ENCODE data around the gene ANKH. TPM values are rescaled to one million over a fixed set of nuclear protein-coding genes. Genes with fewer than 3 reads are reported as not detected.

Gene ANKH
- total and polyA plus RNA-seq, 2 of the 13 experiments (the other 11 are each of a cell fraction or from before 2014, with no cell fraction given): 25.0 to 36.0 TPM

GRCh38 chr5:14686517-14686916 lies 185.1 kb downstream of the ANKH start:
- Histone ChIP-seq H3K4me1 (ENCODE audit: insufficient read depth, low read length) (no peaks in the 10 kb centered on the region), H3K4me2 (ENCODE audit: low read depth, low read length) (no peak overlapping the region), H3K79me2 (ENCODE audit: insufficient read depth, low read length) (no peaks in the 10 kb centered on the region), H3K9me3 (ENCODE audit: low read length) (no peaks in the 10 kb centered on the region), H2AFZ (ENCODE audit: low read length) (no peak overlapping the region), H3K4me3 (replicated peaks in 1 of 3; ENCODE audit: insufficient read depth in 1 of 3, low read depth in 2 of 3, low read length in 3 of 3) (no peak overlapping the region), H4K20me1 (ENCODE audit: insufficient read depth, low read length) (no peaks in the 10 kb centered on the region), H3K27me3 (ENCODE audit: control insufficient read depth in 1 of 2, insufficient read depth in 2 of 2, low read length in 2 of 2) (no peaks in the 10 kb centered on the region), H3K27ac (ENCODE audit: extremely low read length, insufficient read depth, low read length) (no peak overlapping the region), H3K36me3 (replicated peaks in 1 of 2; ENCODE audit: control insufficient read depth in 1 of 2, insufficient read depth in 2 of 2, low read length in 2 of 2) (peaks cover 33 to 74% of the 10 kb centered on the region in 2 experiments; a peak in 4 of 5 replicates), H3K9ac (ENCODE audit: insufficient read depth, low read depth, low read length) (no peak overlapping the region)
- FAIRE-seq (no peak), DNase-seq (ENCODE audit: low spot score) (no peak), ATAC-seq (no peak)
- POLR2A ChIA-PET: no interaction called here
- intact Hi-C loops (cut with micrococcal nuclease; ENCODE audit: unreplicated experiment): loop anchor here (5.0 kb wide), 1 partner anchor 41 kb away; no protein-coding TSS in a partner anchor
- CTCF ChIA-PET (ENCODE audit: low intra/inter-chr PET ratio, low total read pairs): no interaction called here
- TF ChIP-seq TFDP1 (CRISPR knock-in tag; IDR thresholded peaks at IDR 0.05; ENCODE audit: borderline replicate concordance): no peak
- no peak for TF ChIP-seq ZNF326 (CRISPR knock-in tag; IDR thresholded peaks at IDR 0.05; ENCODE audit: borderline replicate concordance)
- TF ChIP-seq HOXD1 (CRISPR knock-in tag; IDR thresholded peaks at IDR 0.05): no peak
- no peak for TF ChIP-seq ZNF12 (CRISPR knock-in tag; IDR thresholded peaks at IDR 0.05)
- no peak for TF ChIP-seq BRD4 (CRISPR knock-in tag; IDR thresholded peaks at IDR 0.05)
- TF ChIP-seq SCMH1 (CRISPR knock-in tag; IDR thresholded peaks at IDR 0.05; ENCODE audit: borderline replicate concordance): no peak
- no peak for TF ChIP-seq MXI1 (IDR thresholded peaks at IDR 0.05; ENCODE audit: borderline replicate concordance, low read depth, low read length)
- TF ChIP-seq ZNF619 (CRISPR knock-in tag; IDR thresholded peaks at IDR 0.05): no peak
- no peak for TF ChIP-seq HMGXB3 (CRISPR knock-in tag; IDR thresholded peaks at IDR 0.05; ENCODE audit: borderline replicate concordance)
- TF ChIP-seq ZBTB38 (CRISPR knock-in tag; IDR thresholded peaks at IDR 0.05): no peak
- TF ChIP-seq ZMYM3 (CRISPR knock-in tag; IDR thresholded peaks at IDR 0.05): no peak
- no peak for TF ChIP-seq ZSCAN30 (CRISPR knock-in tag; IDR thresholded peaks at IDR 0.05)
- TF ChIP-seq CCAR2 (optimal IDR thresholded peaks at IDR 0.05; ENCODE audit: low read depth, low read length): no peak
- TF ChIP-seq ZBTB7B (CRISPR knock-in tag; IDR thresholded peaks at IDR 0.05): no peak
- no peak for TF ChIP-seq FOXM1 (CRISPR knock-in tag; IDR thresholded peaks at IDR 0.05)
- TF ChIP-seq KDM4B (CRISPR knock-in tag; IDR thresholded peaks at IDR 0.05): no peak
- BruUV-seq (replicated peaks): no TSS peak
- in situ Hi-C loops (cut with HindIII; ENCODE audit: extremely low pct_ligation_motif_present, low pct_unique_long_range_greater_than_20kb): no loop called here
